GM12872 (cell line): Measurements from ENCODE around the gene ARL13B.

ENCODE experiments used
- TF ChIP-seq, protein P1 (sequence below): IDR thresholded peaks from 3 replicates; pipeline ENCODE4 v1.5.1; 2011; ENCODE audit warnings: low read depth, mild to moderate bottlenecking, low read length, moderate library complexity; ENCODE audit not compliant: insufficient read depth

ARL13B gene

DNA sequence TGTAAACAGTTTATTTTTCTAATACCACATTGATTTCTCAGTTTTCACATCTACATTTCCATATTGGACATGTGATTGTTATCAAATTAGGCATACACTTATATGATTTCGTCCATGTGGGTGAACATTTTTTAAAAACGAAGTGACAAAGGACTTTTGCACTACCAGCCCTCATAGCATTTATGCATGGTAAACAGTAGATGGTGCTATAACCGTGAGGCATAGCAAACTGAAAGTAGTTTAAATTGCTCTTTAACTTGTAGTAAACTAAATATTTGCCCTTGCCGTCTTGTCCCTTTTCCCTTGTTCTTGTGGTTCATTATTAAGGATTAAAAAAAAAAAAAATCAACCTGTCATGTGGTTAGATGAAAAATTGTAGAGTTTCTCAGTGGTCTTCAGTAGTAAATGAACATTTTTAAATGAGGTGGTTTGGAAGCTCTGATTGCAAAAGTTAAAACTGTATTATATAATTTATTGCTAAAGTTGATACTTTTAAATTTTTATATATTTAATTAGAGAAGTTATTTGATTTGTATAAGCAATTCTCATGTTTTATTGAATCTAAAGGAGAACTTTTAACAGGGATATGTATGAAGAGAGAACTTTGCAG, 24.5 kb downstream of the ARL13B start:
- TF ChIP-seq, protein P1, sequence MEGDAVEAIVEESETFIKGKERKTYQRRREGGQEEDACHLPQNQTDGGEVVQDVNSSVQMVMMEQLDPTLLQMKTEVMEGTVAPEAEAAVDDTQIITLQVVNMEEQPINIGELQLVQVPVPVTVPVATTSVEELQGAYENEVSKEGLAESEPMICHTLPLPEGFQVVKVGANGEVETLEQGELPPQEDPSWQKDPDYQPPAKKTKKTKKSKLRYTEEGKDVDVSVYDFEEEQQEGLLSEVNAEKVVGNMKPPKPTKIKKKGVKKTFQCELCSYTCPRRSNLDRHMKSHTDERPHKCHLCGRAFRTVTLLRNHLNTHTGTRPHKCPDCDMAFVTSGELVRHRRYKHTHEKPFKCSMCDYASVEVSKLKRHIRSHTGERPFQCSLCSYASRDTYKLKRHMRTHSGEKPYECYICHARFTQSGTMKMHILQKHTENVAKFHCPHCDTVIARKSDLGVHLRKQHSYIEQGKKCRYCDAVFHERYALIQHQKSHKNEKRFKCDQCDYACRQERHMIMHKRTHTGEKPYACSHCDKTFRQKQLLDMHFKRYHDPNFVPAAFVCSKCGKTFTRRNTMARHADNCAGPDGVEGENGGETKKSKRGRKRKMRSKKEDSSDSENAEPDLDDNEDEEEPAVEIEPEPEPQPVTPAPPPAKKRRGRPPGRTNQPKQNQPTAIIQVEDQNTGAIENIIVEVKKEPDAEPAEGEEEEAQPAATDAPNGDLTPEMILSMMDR = peak; percentile 75

DNA sequence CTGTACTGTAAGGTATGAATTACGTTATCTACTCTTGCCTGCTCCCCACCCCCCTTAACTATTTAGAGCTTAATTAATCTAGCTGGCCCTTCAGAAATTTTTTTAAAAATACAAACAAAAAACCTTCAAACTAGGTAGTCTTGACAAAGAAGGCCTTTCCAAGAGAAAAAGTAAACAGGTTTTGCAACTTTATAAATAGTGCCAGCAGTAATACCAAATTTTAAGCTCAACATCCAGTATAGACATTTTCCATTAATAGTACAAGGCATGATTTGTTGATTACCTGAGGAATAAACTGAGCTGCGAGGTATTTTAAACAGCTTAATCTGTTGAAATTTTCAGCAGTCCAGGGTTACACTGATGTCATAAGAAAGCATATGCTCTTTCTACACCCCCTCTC, 28.3 kb downstream of the ARL13B start:
- TF ChIP-seq, protein P1 = no peak

DNA sequence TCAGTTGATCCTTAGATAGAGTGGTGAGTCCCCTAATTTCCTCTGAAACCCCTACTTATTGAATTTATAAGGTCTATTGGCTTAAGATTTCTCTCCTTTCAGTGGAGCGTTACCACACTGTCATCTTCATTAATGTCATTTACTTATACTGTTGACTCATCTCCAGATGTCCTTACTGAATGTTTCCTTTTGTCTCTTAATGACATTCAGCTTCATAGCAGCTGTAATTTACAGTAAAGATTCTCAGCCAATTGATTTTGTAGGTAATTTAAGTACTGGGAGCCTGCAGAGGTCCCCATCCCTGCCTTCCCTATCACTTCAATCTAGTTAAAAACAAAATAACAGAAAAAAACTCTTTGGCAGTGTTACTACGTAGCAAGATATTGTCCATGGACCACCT, 29.7 kb downstream of the ARL13B start:
- TF ChIP-seq, protein P1 = no peak

DNA sequence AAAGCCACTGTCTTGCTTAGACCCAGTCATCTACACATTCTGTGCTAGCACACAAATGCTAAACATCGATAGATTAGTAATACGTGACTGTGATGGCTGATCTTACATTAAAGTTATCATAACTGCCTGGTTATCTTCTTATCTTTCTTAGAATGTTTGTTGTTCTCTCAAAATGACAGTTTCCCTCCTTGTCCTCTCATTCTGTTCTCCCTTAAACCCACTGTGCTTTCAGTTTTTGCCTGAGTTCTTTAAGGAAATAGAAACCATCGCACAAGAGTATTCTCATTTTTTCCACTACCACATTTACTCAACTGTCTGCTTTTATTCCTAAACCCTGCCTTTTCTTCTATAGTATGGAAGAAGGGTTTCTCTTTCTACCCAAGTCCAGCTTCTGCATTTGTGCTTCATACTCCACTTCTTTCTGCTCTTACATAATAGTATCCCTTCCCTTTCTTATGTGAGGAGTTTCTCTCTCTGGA, 31.3 kb downstream of the ARL13B start:
- TF ChIP-seq, protein P1 = no peak

DNA sequence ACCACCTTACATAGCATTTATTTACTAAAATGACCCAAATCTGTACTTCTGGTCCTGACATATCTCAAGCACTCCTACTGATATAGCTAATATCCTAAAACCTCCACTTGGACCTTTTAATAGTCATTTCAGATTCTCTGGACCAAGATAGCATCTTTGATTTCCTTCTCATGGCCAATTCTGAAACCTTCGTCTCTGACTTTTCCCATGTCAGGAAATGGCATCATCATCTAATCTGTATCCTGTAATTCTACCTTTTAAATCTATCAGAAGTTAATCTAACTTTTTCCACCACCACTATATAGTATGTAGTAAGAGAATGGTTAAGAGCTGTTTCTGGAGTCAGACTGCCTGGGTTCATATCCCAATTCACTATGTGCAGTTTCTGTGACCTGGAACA, 32.2 kb downstream of the ARL13B start:
- TF ChIP-seq, protein P1 = no peak

DNA sequence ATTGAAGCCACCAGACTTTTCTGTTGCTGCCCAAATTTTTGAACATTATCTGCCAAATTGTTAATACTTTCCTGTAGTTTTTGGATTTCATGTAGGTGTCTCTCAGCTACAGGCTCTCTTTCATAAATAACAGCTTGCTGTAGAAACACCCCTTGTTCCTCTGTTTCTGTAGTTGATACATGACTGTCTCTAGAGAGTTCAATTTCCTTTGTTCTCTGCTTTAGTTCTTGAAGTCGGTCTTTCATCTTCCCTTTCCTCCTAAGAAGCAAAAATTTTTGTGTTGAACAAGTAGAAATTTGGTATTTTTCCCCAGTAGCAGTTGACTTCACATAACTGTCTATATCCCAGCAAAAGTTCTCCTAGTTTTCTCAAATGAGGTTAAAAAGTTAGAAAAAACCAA, 35.1 kb downstream of the ARL13B start:
- TF ChIP-seq, protein P1 = no peak

DNA sequence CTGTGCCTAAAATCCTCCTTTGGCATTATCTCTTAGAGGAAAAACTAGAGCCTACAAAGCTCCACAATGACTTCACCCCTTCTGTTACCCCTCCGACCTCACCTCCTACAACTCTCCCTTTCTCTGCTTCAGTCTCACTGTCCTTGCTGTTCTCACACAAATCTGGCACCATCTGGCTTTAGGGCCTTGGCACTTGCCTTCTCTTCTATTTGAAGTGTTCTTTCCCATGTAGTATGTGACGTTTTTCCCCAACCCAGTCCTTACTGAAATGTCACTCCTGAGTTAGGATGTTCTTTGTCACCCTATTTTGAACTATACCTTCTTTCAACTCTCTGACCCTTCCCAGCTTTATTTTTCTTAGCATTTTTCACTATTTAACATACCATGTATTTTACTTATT, 39.7 kb downstream of the ARL13B start:
- TF ChIP-seq, protein P1 = no peak

DNA sequence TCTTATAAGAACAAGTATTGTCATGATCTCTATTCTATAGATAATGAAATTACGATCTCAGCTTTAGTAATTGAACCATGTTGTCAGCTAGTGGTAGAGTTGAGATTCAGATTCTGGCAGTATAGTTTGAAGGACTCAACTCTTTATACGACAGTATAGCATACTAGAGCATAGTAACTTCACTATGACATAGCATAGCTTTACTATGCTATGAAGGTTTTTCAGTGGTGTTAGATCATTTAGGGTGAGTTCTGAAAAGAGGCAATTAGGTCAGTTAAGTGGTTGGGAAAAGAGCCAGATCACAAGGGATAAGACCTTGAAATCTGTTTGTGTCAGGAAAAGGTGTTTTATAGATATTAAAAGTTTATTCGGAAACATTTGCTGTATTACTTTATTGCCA, 40.3 kb downstream of the ARL13B start:
- TF ChIP-seq, protein P1 = no peak
